Spleen (tissue), 13 donors: Measurements from ENCODE around the gene TNFRSF1B. TPM values are rescaled to one million over a fixed set of nuclear protein-coding genes. Genes with fewer than 3 reads are reported as not detected.
A peak's percentile ranks its signal among the peaks of the same experiment; 100 is the strongest.

Experiments used
- DNase-seq: peaks from one replicate; pipeline ENCODE4 v3.0.0-alpha.2; 2020
- H3K27ac ChIP-seq, 8 donors: fragments of 200-600 bp; sonication (generic) in 7 of 8; 1 replicate in 4 of 8; 2 replicates in 4 of 8; pipeline versions ENCODE4 v1.5.0 to v1.8.0; 2016 to 2021; ENCODE audit warnings: inconsistent platforms in 4 of 8, mild to moderate bottlenecking in 4 of 8, moderate library complexity in 1 of 8
- H3K27me3 ChIP-seq, 7 donors: fragments of 200-600 bp; sonication (generic) in 6 of 7; replicated peaks in 1 of 7; 1 replicate in 4 of 7; 2 replicates in 3 of 7; pipeline versions ENCODE4 v1.5.0 to v1.8.0; 2016 to 2021; ENCODE audit warnings: inconsistent platforms in 3 of 7, mild to moderate bottlenecking in 1 of 7
- H3K36me3 ChIP-seq, 6 donors: fragments of 200-600 bp; sonication (generic) in 5 of 6; 1 replicate in 4 of 6; 2 replicates in 2 of 6; pipeline versions ENCODE4 v1.5.0 to v1.8.0; 2016 to 2021; ENCODE audit warnings: inconsistent platforms in 2 of 6
- H3K4me1 ChIP-seq, 6 donors: fragments of 200-600 bp; sonication (generic) in 5 of 6; 1 replicate in 3 of 6; 2 replicates in 3 of 6; pipeline versions ENCODE4 v1.5.0 to v1.8.0; 2016 to 2021; ENCODE audit warnings: inconsistent platforms in 3 of 6
- H3K4me3 ChIP-seq, 8 donors: fragments of 200-600 bp; sonication (generic) in 7 of 8; 1 replicate in 4 of 8; 2 replicates in 4 of 8; pipeline versions ENCODE4 v1.5.0 to v1.8.0; 2016 to 2021; ENCODE audit warnings: inconsistent platforms in 4 of 8, mild to moderate bottlenecking in 4 of 8, moderate library complexity in 2 of 8
- H3K9me3 ChIP-seq, 8 donors: fragments of 200-600 bp; sonication (generic) in 7 of 8; 1 replicate in 4 of 8; 2 replicates in 4 of 8; pipeline versions ENCODE4 v1.5.0 to v1.8.0; 2016 to 2021; ENCODE audit warnings: inconsistent platforms in 4 of 8
- POLR2A ChIP-seq, 3 donors: fragments of 450-650 bp; IDR thresholded peaks; one replicate each; pipeline ENCODE4 v1.5.1; 2017; ENCODE audit warnings: antibody characterized with exemption in 3 of 3, mild to moderate bottlenecking in 1 of 3
- POLR2AphosphoS5 ChIP-seq, 3 donors: sonication (generic); formaldehyde crosslinking; IDR thresholded peaks; one replicate each; pipeline ENCODE4 v1.5.1; 2017; ENCODE audit warnings: antibody characterized with exemption in 3 of 3
- WGBS, 5 donors: extraction: QIAGEN DNeasy Blood & Tissue Kit in 3 of 5; methylation state at CpG; one replicate each; pipeline versions ENCODE4 v1.1.5 to v1.1.7; 2013 to 2018; 5-methylcytosine and 5-hydroxymethylcytosine counted together
- intact Hi-C: fragments of 100-400 bp; cut with DNase I; formaldehyde crosslinking; loops from one replicate; pipeline ENCODE4 v1.15.0; 2023; ENCODE audit warnings: low total_unique reads
- long read RNA-seq, 2 donors: transcript quantifications; one replicate each; lab custom pipeline, GENCODE V29; 2026
- polyA plus RNA-seq, 3 donors: library from polyadenylated mRNA; stranded (reverse); fragments of 200-250 nt; gene quantifications; one replicate each; pipeline ENCODE4 v1.2.1, GENCODE V29; 2013
- total RNA-seq, 7 donors: library from RNA; depleted of rRNA in 3 of 7; stranded (reverse); fragments of >200 nt in 3 of 7; fragmentation: NEBNext Ultra II Directional in 4 of 7; extraction: Animal tissue kit (Norgen Biotek cat#: 25700) in 4 of 7; gene quantifications; one replicate each; pipeline versions ENCODE4 v1.1.0 to v1.2.1, GENCODE V29; 2016 to 2021
- TF ChIP-seq, protein P1 (sequence below), 11 experiments: fragments of 200-600 bp in 7 of 11; fragments of 450-650 bp in 4 of 11; sonication (generic) in 4 of 11; IDR thresholded peaks in 8 of 11; conservative IDR thresholded peaks in 3 of 11; 1 replicate in 7 of 11; 2 replicates in 4 of 11; pipeline versions ENCODE4 v1.4.0 to v1.8.0; 2016 to 2021; ENCODE audit warnings: antibody characterized with exemption in 11 of 11, inconsistent platforms in 4 of 11, mild to moderate bottlenecking in 1 of 11
- donor health status: healthy with polysubstance abuse.
- donor health status: DM: no; HTN: no; CAD: no; lungs with moderate emphysema.
- donor health status: DM: no; HTN: no; CAD: no.
- donor health status: Bipolar disorder and iron deficiency.
- donor health status: healthy.
- donor health status: DM: no; HTN: no; CAD: no.
- donor health status: DM: yes; HTN: yes; CAD: no.

The TNFRSF1B gene
- total RNA-seq, result 100 to 1,000 TPM; 142 to 233 (median 183) TPM
- 10 to 100 TPM; 28.5 to 63.2 (median 36.8) TPM for polyA plus RNA-seq
- long read RNA-seq, donor 1, partial matches to known transcripts, result 53 of 55 reads
- long read RNA-seq, donor 1, other reads (novel, unspliced or antisense), result 0 of 55 reads
- long read RNA-seq, donor 2, transcript TNFRSF1B-201 (10 exons, 3,683 nt), result major isoform, 7 of 69 reads
- long read RNA-seq, donor 2, partial matches to known transcripts, result 62 of 69 reads
- long read RNA-seq, donor 2, other reads (novel, unspliced or antisense), result 0 of 69 reads

DNA sequence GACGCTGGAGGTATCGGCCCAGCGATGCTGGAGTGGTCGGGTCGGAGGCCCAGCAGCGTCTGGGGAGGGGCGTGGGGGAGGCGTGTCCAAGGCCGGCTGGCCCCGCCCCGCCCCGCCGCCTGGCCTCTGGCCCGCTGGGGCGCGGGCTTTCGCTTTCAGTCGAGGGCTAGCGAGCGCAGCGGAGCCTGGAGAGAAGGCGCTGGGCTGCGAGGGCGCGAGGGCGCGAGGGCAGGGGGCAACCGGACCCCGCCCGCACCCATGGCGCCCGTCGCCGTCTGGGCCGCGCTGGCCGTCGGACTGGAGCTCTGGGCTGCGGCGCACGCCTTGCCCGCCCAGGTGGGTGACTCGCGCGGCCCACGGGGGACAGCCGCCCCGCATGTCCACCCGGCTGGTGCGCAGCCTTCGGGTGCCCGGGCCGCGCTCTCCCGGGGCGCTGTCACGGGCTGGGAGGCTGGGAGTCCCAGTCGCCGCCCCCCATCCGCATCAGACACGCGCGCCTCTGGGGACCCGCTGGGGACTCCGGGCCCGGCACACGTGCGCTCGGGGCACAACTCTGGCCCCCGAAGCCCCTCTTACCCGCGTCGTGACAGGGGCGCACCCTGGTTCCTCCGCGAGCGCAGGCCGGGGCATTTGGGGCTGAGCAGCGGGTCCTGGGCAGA is at the start of gene TNFRSF1B:
TNFRSF1B (plus strand) TSS at position 158 of the 659 bp plus-strand sequence; CDS start at position 259, 101 bp downstream.
- H3K36me3 ChIP-seq, result peaks cover 0 to 33% (median 0%) of the 10 kb centered on the region in 6 donors
- TF ChIP-seq, protein P1, sequence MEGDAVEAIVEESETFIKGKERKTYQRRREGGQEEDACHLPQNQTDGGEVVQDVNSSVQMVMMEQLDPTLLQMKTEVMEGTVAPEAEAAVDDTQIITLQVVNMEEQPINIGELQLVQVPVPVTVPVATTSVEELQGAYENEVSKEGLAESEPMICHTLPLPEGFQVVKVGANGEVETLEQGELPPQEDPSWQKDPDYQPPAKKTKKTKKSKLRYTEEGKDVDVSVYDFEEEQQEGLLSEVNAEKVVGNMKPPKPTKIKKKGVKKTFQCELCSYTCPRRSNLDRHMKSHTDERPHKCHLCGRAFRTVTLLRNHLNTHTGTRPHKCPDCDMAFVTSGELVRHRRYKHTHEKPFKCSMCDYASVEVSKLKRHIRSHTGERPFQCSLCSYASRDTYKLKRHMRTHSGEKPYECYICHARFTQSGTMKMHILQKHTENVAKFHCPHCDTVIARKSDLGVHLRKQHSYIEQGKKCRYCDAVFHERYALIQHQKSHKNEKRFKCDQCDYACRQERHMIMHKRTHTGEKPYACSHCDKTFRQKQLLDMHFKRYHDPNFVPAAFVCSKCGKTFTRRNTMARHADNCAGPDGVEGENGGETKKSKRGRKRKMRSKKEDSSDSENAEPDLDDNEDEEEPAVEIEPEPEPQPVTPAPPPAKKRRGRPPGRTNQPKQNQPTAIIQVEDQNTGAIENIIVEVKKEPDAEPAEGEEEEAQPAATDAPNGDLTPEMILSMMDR (IDR thresholded peaks at IDR 0.05 in 8 of 11, conservative IDR thresholded peaks at IDR 0.05 in 3 of 11), result peak in 2 of 11 experiments; percentile 3 to 11
- TF ChIP-seq POLR2A (IDR thresholded peaks at IDR 0.05) (peak; percentile 77 to 94 (median 93)), POLR2AphosphoS5 (IDR thresholded peaks at IDR 0.05) (peak; percentile 98 to 99 (median 98))
- intact Hi-C loops, result no loop called here
- peak within 1 kb of the TSS; percentile 76 to 98 (median 85) for H3K4me3 ChIP-seq
- H3K9me3 ChIP-seq, result no peaks in the 10 kb centered on the region
- 0 to 4% (median 1%) methylated on average over 5 to 79 of the region's 79 CpGs for WGBS, 5 donors
- no peaks in the 10 kb centered on the region for H3K27me3 ChIP-seq
- peak within 1 kb of the TSS; percentile 92 to 99 (median 98) for H3K27ac ChIP-seq
- peaks cover 37 to 96% (median 86%) of the 10 kb centered on the region in 6 donors for H3K4me1 ChIP-seq
- peak; percentile 96 for DNase-seq

DNA sequence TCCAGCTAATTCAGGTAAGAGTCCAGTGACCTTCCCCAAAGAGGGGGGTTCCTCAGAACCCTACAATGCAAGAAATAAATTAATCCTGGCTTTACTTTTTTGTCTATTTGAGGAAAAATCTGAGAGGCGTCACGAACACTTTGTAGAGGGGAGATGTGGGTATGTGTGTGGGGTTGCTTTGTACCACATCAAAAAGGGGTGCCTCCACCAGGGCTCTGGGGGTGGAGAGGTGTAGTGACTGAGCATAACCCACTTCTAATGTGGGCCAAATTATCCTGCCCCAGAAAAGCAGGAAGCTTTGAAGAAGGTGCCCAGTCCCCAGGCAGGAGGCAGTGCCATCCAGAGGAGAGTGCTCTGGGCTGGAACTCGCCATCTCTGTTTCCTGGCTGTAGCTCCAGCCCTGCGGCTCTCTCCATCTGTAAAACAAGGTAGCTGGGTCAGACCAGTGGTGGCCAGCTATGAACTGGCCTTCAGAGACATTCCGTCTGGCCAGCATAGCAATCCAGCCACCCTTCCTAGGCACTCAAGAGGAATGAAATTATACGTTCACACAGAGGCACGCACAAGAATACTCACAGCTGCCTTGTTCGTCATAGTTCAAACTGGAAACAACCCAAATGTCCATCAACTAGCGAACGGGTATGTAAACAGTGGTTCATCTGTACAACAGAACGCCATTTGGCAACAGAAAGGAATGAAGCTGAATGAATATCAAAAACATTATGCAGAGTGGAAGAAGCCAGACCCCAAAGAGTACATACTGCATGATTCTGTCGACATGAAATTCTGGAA is 45.4 kb upstream of the TNFRSF1B start:
- intact Hi-C loops, result no loop called here
- Histone ChIP-seq H3K36me3 (no peaks in the 10 kb centered on the region), H3K27me3 (no peaks in the 10 kb centered on the region), H3K4me3 (no peak overlapping the region), H3K4me1 (peaks cover 15 to 27% (median 19%) of the 10 kb centered on the region in 6 donors), H3K27ac (no peak overlapping the region), H3K9me3 (no peaks in the 10 kb centered on the region)
- TF ChIP-seq POLR2AphosphoS5 (IDR thresholded peaks at IDR 0.05), result no peak
- no peak for TF ChIP-seq POLR2A (IDR thresholded peaks at IDR 0.05)
- TF ChIP-seq, protein P1 (IDR thresholded peaks at IDR 0.05 in 8 of 11, conservative IDR thresholded peaks at IDR 0.05 in 3 of 11), result no peak
- WGBS, 5 donors, result 76 to 84% (median 79%) methylated on average over 12 of the region's 12 CpGs
- DNase-seq, result peak; percentile 30

DNA sequence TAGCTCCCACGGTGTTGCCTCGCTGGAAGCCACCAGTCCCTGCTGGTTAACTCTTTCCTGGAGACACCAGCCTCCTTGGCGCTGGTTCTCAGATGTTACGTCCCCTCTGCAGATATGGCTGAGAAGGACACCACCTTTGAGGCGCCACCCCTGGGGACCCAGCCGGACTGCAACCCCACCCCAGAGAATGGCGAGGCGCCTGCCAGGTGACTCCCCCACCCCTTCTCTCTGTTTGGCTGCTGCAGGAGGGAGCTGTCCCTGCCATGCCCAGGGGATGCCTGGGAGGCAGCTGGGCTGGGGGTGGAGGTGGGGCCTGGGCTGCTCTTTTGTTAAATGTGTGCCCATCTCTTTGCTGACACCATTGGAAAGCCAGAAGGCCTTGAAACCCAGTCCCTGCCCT is 43.6 kb upstream of the TNFRSF1B start:
- Histone ChIP-seq H3K4me1 (peaks cover 15 to 45% (median 26%) of the 10 kb centered on the region in 6 donors), H3K4me3 (no peak overlapping the region), H3K36me3 (no peaks in the 10 kb centered on the region), H3K9me3 (no peaks in the 10 kb centered on the region), H3K27ac (no peak overlapping the region), H3K27me3 (no peaks in the 10 kb centered on the region)
- no peak for DNase-seq
- WGBS, 5 donors, result 59 to 91% (median 85%) methylated on average over 3 to 8 of the region's 8 CpGs
- intact Hi-C loops, result no loop called here
- TF ChIP-seq, protein P1 (IDR thresholded peaks at IDR 0.05 in 8 of 11, conservative IDR thresholded peaks at IDR 0.05 in 3 of 11), result no peak
- TF ChIP-seq POLR2AphosphoS5 (IDR thresholded peaks at IDR 0.05), result no peak
- TF ChIP-seq POLR2A (IDR thresholded peaks at IDR 0.05), result no peak
